ENCODE measurements around the gene MXD1.

MXD1 gene

GRCh38 chr2:69975136-69975852 is 60.4 kb downstream of the MXD1 start:
- H3K27ac ChIP-seq = no peak overlapping the region
- no peak for TF ChIP-seq CTCF (conservative IDR thresholded peaks at IDR 0.05)
- no peak for TF ChIP-seq ZFX (IDR thresholded peaks at IDR 0.05)

- no peak overlapping the region for H3K27ac ChIP-seq
- TF ChIP-seq CTCF (conservative IDR thresholded peaks at IDR 0.05) = no peak
- TF ChIP-seq ZFX (IDR thresholded peaks at IDR 0.05) = no peak
Observed at GRCh38 chr2:69975853-69976462, 61.0 kb downstream of the MXD1 start.

- no peak overlapping the region for H3K27ac ChIP-seq
- no peak for TF ChIP-seq ZFX (IDR thresholded peaks at IDR 0.05)
- no peak for TF ChIP-seq CTCF (conservative IDR thresholded peaks at IDR 0.05)
Observed at GRCh38 chr2:69977186-69977585, 62.3 kb downstream of the MXD1 start.

GRCh38 chr2:69977906-69978482 is 63.1 kb downstream of the MXD1 start:
- TF ChIP-seq CTCF (conservative IDR thresholded peaks at IDR 0.05) = no peak
- H3K27ac ChIP-seq = no peak overlapping the region

- no peak overlapping the region for H3K27ac ChIP-seq
- TF ChIP-seq ZFX (IDR thresholded peaks at IDR 0.05) = no peak
- no peak for TF ChIP-seq CTCF (conservative IDR thresholded peaks at IDR 0.05)
Observed at GRCh38 chr2:69979902-69980807, 65.2 kb downstream of the MXD1 start.

- no peak overlapping the region for H3K27ac ChIP-seq
- TF ChIP-seq CTCF (conservative IDR thresholded peaks at IDR 0.05) = no peak
- no peak for TF ChIP-seq ZFX (IDR thresholded peaks at IDR 0.05)
Observed at GRCh38 chr2:69983392-69983966, 68.6 kb downstream of the MXD1 start.
